Mammary epithelial cell (primary cell): ENCODE data around the gene TAF1A.

Experiments used
- EZH2 ChIP-seq: IDR thresholded peaks from 2 replicates; pipeline ENCODE4 v1.6.1; 2012; ENCODE audit warnings: low read length, inconsistent platforms, borderline replicate concordance
- TF ChIP-seq, protein P1 (sequence below), 2 donors: IDR thresholded peaks in 1 of 2; conservative IDR thresholded peaks in 1 of 2; 2 replicates each; pipeline ENCODE4 v1.5.1; 2011 to 2012; ENCODE audit warnings: inconsistent platforms in 2 of 2, low read length in 2 of 2, mild to moderate bottlenecking in 2 of 2, control low read depth in 1 of 2, low read depth in 1 of 2; ENCODE audit not compliant: insufficient read depth in 1 of 2; ENCODE audit errors: extremely low read depth in 1 of 2

DNA sequence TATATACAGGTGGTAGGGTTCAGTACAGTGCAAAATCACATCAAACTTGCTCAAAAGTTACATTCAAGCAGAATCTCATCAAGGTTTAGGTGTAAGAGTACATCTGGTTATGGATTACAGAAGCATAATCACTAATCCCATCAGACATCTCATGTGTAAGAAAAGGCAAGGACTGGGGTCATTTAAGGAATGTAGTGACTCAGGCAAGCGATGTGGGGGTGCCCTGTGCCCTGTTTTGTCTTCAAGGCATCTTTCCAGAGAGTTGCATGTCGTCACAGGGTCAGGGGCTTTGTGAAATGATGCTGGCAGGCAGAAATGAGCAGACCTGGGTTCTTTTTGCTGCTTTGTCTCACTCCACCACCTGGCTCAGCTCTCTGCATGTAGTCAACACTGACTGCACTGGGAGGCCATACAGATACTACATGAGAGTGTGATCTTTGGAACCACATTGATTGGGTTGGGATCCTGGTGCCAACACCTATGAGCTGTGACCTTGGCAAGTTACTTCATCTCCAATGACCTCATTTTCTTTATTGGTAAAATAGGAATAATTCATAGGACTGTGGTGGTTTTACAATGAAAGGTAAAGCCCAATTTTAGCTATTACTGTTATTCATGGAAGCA lies 33.6 kb downstream of the TAF1A start:
- TF ChIP-seq, protein P1, sequence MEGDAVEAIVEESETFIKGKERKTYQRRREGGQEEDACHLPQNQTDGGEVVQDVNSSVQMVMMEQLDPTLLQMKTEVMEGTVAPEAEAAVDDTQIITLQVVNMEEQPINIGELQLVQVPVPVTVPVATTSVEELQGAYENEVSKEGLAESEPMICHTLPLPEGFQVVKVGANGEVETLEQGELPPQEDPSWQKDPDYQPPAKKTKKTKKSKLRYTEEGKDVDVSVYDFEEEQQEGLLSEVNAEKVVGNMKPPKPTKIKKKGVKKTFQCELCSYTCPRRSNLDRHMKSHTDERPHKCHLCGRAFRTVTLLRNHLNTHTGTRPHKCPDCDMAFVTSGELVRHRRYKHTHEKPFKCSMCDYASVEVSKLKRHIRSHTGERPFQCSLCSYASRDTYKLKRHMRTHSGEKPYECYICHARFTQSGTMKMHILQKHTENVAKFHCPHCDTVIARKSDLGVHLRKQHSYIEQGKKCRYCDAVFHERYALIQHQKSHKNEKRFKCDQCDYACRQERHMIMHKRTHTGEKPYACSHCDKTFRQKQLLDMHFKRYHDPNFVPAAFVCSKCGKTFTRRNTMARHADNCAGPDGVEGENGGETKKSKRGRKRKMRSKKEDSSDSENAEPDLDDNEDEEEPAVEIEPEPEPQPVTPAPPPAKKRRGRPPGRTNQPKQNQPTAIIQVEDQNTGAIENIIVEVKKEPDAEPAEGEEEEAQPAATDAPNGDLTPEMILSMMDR (conservative IDR thresholded peaks at IDR 0.05 in 1 of 2, IDR thresholded peaks at IDR 0.05 in 1 of 2; ENCODE audit: extremely low read depth in 1 of 2, insufficient read depth in 1 of 2, low read depth in 1 of 2, low read length in 2 of 2): no peak
- no peak for TF ChIP-seq EZH2
